Measurements from ENCODE around the gene LDB1. TPM values are rescaled to one million over a fixed set of nuclear protein-coding genes. Genes with fewer than 3 reads are reported as not detected.

The LDB1 gene
- total RNA-seq, 4 donors from 2014 or later: 26.2 to 54.0 (median 27.3) TPM

DNA sequence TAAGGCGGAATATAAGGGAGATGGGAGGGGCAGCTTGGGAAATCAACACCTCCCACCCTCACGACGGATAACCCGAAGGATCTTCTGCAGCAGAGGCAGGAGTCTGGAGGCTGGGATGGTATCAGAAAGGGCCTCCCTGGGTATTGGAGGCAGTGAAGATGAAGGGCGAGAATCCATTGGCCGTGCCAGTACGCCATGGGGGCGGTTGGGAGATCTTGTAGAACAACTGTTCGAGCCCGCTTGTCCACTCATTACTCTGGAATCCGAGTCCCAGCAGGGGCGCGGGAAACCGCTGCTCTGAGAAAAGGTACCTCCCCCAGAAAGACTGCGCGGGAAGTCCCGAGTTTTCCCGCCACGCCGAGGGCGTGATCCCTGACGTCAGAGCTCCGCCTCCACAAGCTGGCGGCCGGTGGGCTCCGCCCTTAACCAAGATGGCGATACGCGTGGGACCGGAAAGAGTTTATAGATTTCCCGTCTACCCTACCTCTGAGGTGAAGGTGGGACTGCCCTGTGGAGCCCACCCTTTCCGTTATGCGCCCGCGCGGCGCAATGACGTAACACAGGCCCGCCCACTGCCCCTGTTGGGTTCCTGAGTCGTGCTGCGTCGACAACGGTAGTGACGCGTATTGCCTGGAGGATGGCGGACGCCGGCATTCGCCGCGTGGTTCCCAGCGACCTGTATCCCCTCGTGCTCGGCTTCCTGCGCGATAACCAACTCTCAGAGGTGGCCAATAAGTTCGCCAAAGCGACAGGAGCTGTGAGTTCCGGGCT, 31.8 kb upstream of the LDB1 start, which contains the start of gene NOLC1:
Gene NOLC1 (plus strand): TSS at position 616 of the 771 bp plus-strand sequence. CDS start 22 bp downstream, at position 638.
- Histone ChIP-seq H3K4me1 (peaks cover 8 to 41% (median 17%) of the 10 kb centered on the region in 3 donors), H3K9me3 (no peaks in the 10 kb centered on the region), H3K27ac (peak within 1 kb of the TSS; percentile 84 to 96 (median 88)), H3K36me3 (peaks cover 7 to 68% (median 23%) of the 10 kb centered on the region in 3 donors), H3K4me3 (peak within 1 kb of the TSS; percentile 71 to 92 (median 73)), H3K27me3 (no peaks in the 10 kb centered on the region)
- 8 to 12% methylated on average over 11 to 22 of the region's 59 CpGs for WGBS, 2 donors
- intact Hi-C loops (cut with DNase I): no loop called here
- peak; percentile 92 for DNase-seq
- TF ChIP-seq, protein P1, sequence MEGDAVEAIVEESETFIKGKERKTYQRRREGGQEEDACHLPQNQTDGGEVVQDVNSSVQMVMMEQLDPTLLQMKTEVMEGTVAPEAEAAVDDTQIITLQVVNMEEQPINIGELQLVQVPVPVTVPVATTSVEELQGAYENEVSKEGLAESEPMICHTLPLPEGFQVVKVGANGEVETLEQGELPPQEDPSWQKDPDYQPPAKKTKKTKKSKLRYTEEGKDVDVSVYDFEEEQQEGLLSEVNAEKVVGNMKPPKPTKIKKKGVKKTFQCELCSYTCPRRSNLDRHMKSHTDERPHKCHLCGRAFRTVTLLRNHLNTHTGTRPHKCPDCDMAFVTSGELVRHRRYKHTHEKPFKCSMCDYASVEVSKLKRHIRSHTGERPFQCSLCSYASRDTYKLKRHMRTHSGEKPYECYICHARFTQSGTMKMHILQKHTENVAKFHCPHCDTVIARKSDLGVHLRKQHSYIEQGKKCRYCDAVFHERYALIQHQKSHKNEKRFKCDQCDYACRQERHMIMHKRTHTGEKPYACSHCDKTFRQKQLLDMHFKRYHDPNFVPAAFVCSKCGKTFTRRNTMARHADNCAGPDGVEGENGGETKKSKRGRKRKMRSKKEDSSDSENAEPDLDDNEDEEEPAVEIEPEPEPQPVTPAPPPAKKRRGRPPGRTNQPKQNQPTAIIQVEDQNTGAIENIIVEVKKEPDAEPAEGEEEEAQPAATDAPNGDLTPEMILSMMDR (IDR thresholded peaks at IDR 0.05): peak in 1 of 6 experiments; percentile 20
- TF ChIP-seq POLR2A (IDR thresholded peaks at IDR 0.05): peak in 2 of 4 donors; percentile 66 to 73

- H3K27me3 ChIP-seq: no peaks in the 10 kb centered on the region
- no peak for DNase-seq
- WGBS, 2 donors: 64 to 79% methylated on average over 3 of the region's 3 CpGs
- peak overlapping the region; percentile 71 to 92 (median 73) for H3K4me3 ChIP-seq
- H3K36me3 ChIP-seq: peaks cover 7 to 68% (median 31%) of the 10 kb centered on the region in 3 donors
- H3K9me3 ChIP-seq: no peaks in the 10 kb centered on the region
- intact Hi-C loops (cut with DNase I): no loop called here
- peaks cover 8 to 41% (median 17%) of the 10 kb centered on the region in 3 donors for H3K4me1 ChIP-seq
- no peak for TF ChIP-seq POLR2A (IDR thresholded peaks at IDR 0.05)
- TF ChIP-seq, protein P1 (IDR thresholded peaks at IDR 0.05): no peak
- peak overlapping the region; percentile 84 to 96 (median 88) for H3K27ac ChIP-seq
Measured at GRCh38 chr10:102150970-102151773, 31.0 kb upstream of the LDB1 start.

DNA sequence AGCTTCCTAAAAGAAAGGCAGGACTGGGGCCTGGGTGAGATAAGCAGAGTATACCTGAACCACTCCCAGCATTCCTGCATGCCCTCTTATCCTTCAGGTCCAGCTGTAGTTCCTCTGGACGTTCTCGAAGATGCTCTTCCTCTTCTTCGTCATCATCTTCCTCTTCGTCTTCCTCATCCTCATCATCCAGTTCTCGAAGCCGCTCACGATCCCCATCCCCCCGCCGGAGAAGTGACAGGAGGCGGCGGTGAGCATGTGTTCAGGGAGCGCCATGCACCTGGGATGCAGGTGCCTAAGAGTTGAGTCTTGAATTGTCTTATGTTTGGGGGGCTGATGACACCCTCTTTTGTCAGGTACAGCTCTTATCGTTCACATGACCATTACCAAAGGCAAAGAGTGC, 28.1 kb upstream of the LDB1 start:
- H3K27ac ChIP-seq: no peak overlapping the region
- TF ChIP-seq, protein P1 (IDR thresholded peaks at IDR 0.05): no peak
- no peak for TF ChIP-seq POLR2A (IDR thresholded peaks at IDR 0.05)
- peaks cover 13 to 78% (median 31%) of the 10 kb centered on the region in 3 donors for H3K36me3 ChIP-seq
- peaks cover 4 to 18% (median 11%) of the 10 kb centered on the region in 3 donors for H3K4me1 ChIP-seq
- no peaks in the 10 kb centered on the region for H3K27me3 ChIP-seq
- H3K9me3 ChIP-seq: no peaks in the 10 kb centered on the region
- DNase-seq: no peak
- WGBS, 2 donors: 93 to 97% methylated on average over 10 to 12 of the region's 13 CpGs
- intact Hi-C loops (cut with DNase I): no loop called here
- H3K4me3 ChIP-seq: no peak overlapping the region

DNA sequence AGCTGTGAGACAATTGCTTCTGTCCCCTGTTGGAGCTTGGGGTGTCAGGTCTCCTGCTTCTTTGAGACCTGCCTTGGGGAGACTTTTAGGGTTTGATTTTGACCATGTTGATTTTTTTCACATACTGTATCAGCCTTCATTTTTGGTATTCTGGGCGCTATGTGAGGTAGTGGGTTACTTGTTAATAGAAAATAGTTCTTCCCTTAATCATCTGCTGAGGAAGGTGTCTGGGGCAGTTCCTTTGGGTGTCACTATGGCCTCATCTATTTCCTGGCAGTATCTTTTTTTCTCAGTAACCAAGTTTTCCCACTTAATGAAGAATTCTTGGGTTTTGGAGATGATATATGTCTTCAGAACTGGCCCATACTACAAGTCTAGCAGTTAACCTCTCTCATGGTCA, 27.4 kb upstream of the LDB1 start:
- Histone ChIP-seq H3K4me3 (no peak overlapping the region), H3K9me3 (no peaks in the 10 kb centered on the region), H3K36me3 (peaks cover 13 to 85% (median 33%) of the 10 kb centered on the region in 3 donors), H3K4me1 (peaks cover 0 to 11% (median 7%) of the 10 kb centered on the region in 3 donors), H3K27me3 (no peaks in the 10 kb centered on the region), H3K27ac (no peak overlapping the region)
- WGBS, 2 donors: 100% methylated on average over 1 of the region's 1 CpG
- intact Hi-C loops (cut with DNase I): no loop called here
- no peak for DNase-seq
- TF ChIP-seq, protein P1 (IDR thresholded peaks at IDR 0.05): no peak
- no peak for TF ChIP-seq POLR2A (IDR thresholded peaks at IDR 0.05)
